ENCODE measurements around the gene TTR. TPM values are rescaled to one million over a fixed set of nuclear protein-coding genes. Genes with fewer than 3 reads are reported as not detected.

Gene TTR
- total RNA-seq, 2 experiments from 2014 or later, result not detected

- H3K27me3 Mint-ChIP-seq (ENCODE audit: low read depth), result peaks cover 7% of the 10 kb centered on the region
- DNase-seq, result no peak
- H3K4me3 Mint-ChIP-seq, result no peak overlapping the region
- intact Hi-C loops (cut with micrococcal nuclease), result no loop called here
- H3K36me3 Mint-ChIP-seq (ENCODE audit: low read depth), result no peaks in the 10 kb centered on the region
- CTCF ChIA-PET, result interaction anchor here (1.0 to 2.5 kb wide), 2 partner anchors 9 to 157 kb away, joined by 3 to 8 read pairs; no protein-coding TSS in a partner anchor
- no peaks in the 10 kb centered on the region for H3K4me1 Mint-ChIP-seq (ENCODE audit: low read depth)
- no peaks in the 10 kb centered on the region for H3K9me3 Mint-ChIP-seq
- H3K27ac Mint-ChIP-seq, result no peak overlapping the region
Observed at GRCh38 chr18:31565345-31565744, 26.3 kb upstream of the TTR start.

DNA sequence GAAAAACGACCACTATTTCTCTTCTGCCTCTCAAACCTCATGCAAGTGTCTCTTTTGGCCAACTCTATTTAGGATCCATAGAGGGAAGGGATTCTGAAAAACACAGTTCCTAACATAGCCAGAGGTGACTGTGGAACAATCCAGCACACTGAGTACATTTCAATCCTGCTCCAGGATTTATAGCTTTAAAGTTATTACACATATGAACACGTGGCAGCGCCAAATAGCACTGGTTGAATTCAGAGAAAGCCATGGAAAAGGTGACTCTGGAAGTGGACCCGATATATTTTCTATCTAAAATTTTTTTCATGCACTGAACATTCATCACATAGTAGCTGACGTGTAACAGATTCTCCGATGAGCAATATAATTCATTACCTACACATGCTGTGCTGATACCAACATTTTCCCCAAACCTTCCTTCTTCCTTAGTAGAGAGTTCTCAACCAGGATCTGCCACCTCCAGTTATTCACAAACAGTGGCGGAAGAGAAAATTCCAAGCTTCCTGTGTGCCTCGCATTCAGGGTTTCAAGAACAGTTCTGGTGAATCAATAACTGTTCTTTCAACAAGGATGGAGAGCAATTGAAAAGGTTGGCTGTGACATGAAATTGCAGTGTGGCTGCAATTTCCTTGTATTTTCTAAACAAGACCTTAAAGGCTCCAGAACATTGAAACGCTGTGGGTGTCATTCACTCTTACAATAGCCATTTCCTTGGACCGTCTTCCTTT lies 25.7 kb upstream of the TTR start:
- no peak for DNase-seq
- Mint-ChIP-seq H3K4me3 (no peak overlapping the region), H3K27ac (no peak overlapping the region), H3K36me3 (ENCODE audit: low read depth) (no peaks in the 10 kb centered on the region), H3K4me1 (ENCODE audit: low read depth) (no peaks in the 10 kb centered on the region), H3K27me3 (ENCODE audit: low read depth) (peaks cover 3% of the 10 kb centered on the region), H3K9me3 (no peaks in the 10 kb centered on the region)
- intact Hi-C loops (cut with micrococcal nuclease), result no loop called here
- CTCF ChIA-PET, result interaction anchor here (1.0 to 2.5 kb wide), 2 partner anchors 10 to 156 kb away, joined by 3 to 8 read pairs; no protein-coding TSS in a partner anchor

DNA sequence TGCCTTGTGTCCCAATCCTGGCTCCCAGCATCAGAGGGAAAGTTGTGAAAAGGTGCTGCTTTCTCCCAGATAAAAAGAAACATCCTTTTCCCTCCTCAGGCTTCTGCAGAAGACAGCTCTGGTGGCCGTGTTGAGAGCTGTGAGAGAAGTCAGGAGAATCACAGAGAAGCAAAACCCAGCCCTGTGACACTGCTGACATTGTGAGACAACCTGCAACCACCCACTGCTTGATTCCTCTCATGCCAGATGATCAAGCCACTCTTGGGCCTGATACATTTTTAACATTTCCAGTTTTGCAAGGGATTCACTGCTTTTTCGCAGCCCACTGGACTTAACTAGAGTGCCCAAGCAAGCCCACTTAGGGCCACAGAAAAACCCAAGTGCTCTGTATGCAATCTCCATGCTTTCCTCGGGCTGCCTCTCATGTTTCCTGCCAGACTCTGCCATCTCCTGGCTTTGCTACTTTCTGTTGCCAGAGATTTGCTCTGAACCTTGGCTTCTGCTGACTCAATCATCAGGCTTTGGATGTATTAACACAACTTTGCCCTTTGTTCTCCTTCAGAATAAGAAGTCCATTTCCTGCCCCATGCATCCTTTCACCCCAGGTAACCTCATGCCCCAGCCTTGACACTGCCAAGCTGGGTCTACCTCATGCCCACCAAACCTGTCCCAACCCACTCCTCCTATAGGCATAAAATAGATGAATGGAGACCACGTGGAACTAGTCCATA lies 24.9 kb upstream of the TTR start:
- CTCF ChIA-PET, result interaction anchor here (2.5 kb wide), 1 partner anchor 10 kb away, joined by 8 read pairs; no protein-coding TSS in a partner anchor
- intact Hi-C loops (cut with micrococcal nuclease), result no loop called here
- H3K27ac Mint-ChIP-seq, result no peak overlapping the region
- no peak overlapping the region for H3K4me3 Mint-ChIP-seq
- no peaks in the 10 kb centered on the region for H3K9me3 Mint-ChIP-seq
- peaks cover 3% of the 10 kb centered on the region for H3K27me3 Mint-ChIP-seq (ENCODE audit: low read depth)
- DNase-seq, result no peak
- H3K36me3 Mint-ChIP-seq (ENCODE audit: low read depth), result no peaks in the 10 kb centered on the region
- no peaks in the 10 kb centered on the region for H3K4me1 Mint-ChIP-seq (ENCODE audit: low read depth)

DNA sequence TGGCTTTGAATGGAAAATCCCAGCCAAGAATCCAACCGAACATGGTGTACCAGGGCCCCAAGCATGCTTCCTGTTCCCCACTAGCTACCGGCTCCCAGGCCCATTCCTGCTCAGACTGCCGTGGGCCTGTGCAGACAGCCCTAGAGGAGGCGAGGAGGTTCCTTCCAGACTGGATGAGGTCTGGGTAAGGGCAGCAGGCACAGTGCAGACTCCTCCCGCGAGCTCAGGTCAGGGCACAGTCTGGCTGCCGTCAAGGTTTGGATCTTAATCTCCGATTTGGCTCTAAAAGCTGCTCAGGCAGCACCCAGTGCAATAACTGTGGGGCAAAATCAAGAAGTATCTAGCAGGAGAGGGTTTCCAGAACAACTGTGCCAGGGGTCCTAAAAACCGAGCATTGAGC lies 19.3 kb upstream of the TTR start:
- no peak for DNase-seq
- H3K36me3 Mint-ChIP-seq (ENCODE audit: low read depth), result no peaks in the 10 kb centered on the region
- H3K9me3 Mint-ChIP-seq, result no peaks in the 10 kb centered on the region
- no peaks in the 10 kb centered on the region for H3K27me3 Mint-ChIP-seq (ENCODE audit: low read depth)
- CTCF ChIA-PET, result interaction anchor here (1.0 kb wide), 1 partner anchor 9 kb away, joined by 3 read pairs; no protein-coding TSS in a partner anchor
- intact Hi-C loops (cut with micrococcal nuclease), result no loop called here
- H3K27ac Mint-ChIP-seq, result no peak overlapping the region
- H3K4me3 Mint-ChIP-seq, result no peak overlapping the region
- no peaks in the 10 kb centered on the region for H3K4me1 Mint-ChIP-seq (ENCODE audit: low read depth)

- Mint-ChIP-seq H3K9me3 (no peaks in the 10 kb centered on the region), H3K27ac (no peak overlapping the region), H3K36me3 (ENCODE audit: low read depth) (no peaks in the 10 kb centered on the region), H3K4me1 (ENCODE audit: low read depth) (no peaks in the 10 kb centered on the region), H3K27me3 (ENCODE audit: low read depth) (no peaks in the 10 kb centered on the region), H3K4me3 (no peak overlapping the region)
- intact Hi-C loops (cut with micrococcal nuclease), result no loop called here
- CTCF ChIA-PET, result interaction anchor here (1.0 kb wide), 1 partner anchor 10 kb away, joined by 3 read pairs; no protein-coding TSS in a partner anchor
- DNase-seq, result no peak
Observed at GRCh38 chr18:31573051-31573450, 18.6 kb upstream of the TTR start.

GRCh38 chr18:31574359-31574758 lies 17.3 kb upstream of the TTR start:
- CTCF ChIA-PET, result no interaction called here
- H3K4me1 Mint-ChIP-seq (ENCODE audit: low read depth), result no peaks in the 10 kb centered on the region
- H3K27ac Mint-ChIP-seq, result no peak overlapping the region
- H3K4me3 Mint-ChIP-seq, result no peak overlapping the region
- no peak for DNase-seq
- H3K9me3 Mint-ChIP-seq, result no peaks in the 10 kb centered on the region
- intact Hi-C loops (cut with micrococcal nuclease), result no loop called here
- H3K36me3 Mint-ChIP-seq (ENCODE audit: low read depth), result no peaks in the 10 kb centered on the region
- H3K27me3 Mint-ChIP-seq (ENCODE audit: low read depth), result no peaks in the 10 kb centered on the region

DNA sequence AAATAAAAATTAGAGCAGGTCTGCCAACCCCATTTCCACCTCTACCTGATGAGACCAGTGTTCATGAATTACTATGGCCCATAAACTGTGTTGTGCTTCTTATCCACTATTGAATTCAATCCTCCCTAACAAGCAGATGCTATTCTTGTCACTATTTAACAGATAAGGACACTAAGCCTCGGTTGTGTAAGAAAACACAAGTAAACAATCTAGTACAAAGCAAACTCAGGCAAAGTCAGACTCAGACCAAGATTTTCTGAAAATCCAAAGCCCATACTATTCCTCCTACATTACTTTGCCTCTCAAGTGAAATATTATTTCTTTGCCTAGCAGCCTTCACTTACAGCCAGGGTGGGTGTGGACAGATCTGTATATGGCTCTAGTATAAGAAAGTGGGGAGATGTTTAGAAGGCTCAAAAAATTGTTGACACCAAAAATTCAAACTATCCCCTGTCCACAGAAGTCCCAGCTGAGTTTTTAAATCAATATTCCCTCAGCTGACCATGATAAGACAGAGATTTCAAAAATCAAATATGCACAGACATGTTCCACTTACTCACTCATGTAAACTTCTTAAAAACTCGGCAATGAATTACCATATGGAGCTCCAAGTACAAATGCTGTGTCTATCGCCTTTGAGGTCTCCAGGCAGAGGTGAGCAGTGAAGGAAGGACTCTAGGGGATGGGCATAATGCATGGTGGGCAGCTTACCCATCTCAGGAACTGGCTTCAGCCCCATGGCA lies 16.0 kb upstream of the TTR start:
- DNase-seq, result no peak
- CTCF ChIA-PET, result interaction anchor here (1.1 to 1.7 kb wide), 3 partner anchors 13 to 147 kb away, joined by 3 to 7 read pairs (median 4); no protein-coding TSS in a partner anchor
- no peaks in the 10 kb centered on the region for H3K27me3 Mint-ChIP-seq (ENCODE audit: low read depth)
- no peaks in the 10 kb centered on the region for H3K4me1 Mint-ChIP-seq (ENCODE audit: low read depth)
- no peaks in the 10 kb centered on the region for H3K36me3 Mint-ChIP-seq (ENCODE audit: low read depth)
- H3K9me3 Mint-ChIP-seq, result no peaks in the 10 kb centered on the region
- no peak overlapping the region for H3K27ac Mint-ChIP-seq
- no peak overlapping the region for H3K4me3 Mint-ChIP-seq
- intact Hi-C loops (cut with micrococcal nuclease), result no loop called here

- no peak for DNase-seq
- Mint-ChIP-seq H3K36me3 (ENCODE audit: low read depth) (no peaks in the 10 kb centered on the region), H3K27ac (no peak overlapping the region), H3K27me3 (ENCODE audit: low read depth) (no peaks in the 10 kb centered on the region), H3K4me1 (ENCODE audit: low read depth) (no peaks in the 10 kb centered on the region), H3K9me3 (no peaks in the 10 kb centered on the region), H3K4me3 (no peak overlapping the region)
- CTCF ChIA-PET, result interaction anchor here (1.1 to 1.7 kb wide), 3 partner anchors 14 to 146 kb away, joined by 3 to 7 read pairs (median 4); no protein-coding TSS in a partner anchor
- intact Hi-C loops (cut with micrococcal nuclease), result no loop called here
Observed at GRCh38 chr18:31576670-31577069, 15.0 kb upstream of the TTR start.

DNA sequence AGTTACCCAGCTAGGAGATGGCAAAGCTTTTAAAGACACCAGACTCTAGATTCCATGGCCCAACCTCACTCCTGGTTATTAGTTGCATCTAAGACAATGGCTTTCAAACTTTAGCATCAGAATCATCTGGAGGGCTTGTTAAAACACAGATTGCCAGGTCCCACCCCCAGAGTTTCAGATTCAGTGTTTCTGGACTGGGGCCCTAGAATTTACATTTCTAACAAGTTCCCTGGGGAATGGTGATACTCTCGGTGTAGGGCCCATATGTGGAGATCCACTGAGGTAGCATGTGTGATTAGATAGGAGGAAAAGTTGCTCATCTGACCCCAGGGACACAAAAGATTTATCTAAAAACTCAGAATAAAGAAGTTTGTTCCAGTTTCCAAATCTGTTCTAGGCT lies 14.5 kb upstream of the TTR start:
- no peak for DNase-seq
- intact Hi-C loops (cut with micrococcal nuclease), result no loop called here
- Mint-ChIP-seq H3K36me3 (ENCODE audit: low read depth) (no peaks in the 10 kb centered on the region), H3K9me3 (no peaks in the 10 kb centered on the region), H3K4me3 (no peak overlapping the region), H3K4me1 (ENCODE audit: low read depth) (no peaks in the 10 kb centered on the region), H3K27ac (no peak overlapping the region), H3K27me3 (ENCODE audit: low read depth) (no peaks in the 10 kb centered on the region)
- CTCF ChIA-PET, result interaction anchor here (1.1 to 1.7 kb wide), 2 partner anchors 64 to 146 kb away, joined by 3 to 7 read pairs; no protein-coding TSS in a partner anchor

- Mint-ChIP-seq H3K9me3 (no peaks in the 10 kb centered on the region), H3K4me3 (no peak overlapping the region), H3K27ac (no peak overlapping the region), H3K4me1 (ENCODE audit: low read depth) (no peaks in the 10 kb centered on the region), H3K27me3 (ENCODE audit: low read depth) (no peaks in the 10 kb centered on the region), H3K36me3 (ENCODE audit: low read depth) (no peaks in the 10 kb centered on the region)
- intact Hi-C loops (cut with micrococcal nuclease), result no loop called here
- CTCF ChIA-PET, result no interaction called here
- DNase-seq, result no peak
Observed at GRCh38 chr18:31578126-31578525, 13.6 kb upstream of the TTR start.

DNA sequence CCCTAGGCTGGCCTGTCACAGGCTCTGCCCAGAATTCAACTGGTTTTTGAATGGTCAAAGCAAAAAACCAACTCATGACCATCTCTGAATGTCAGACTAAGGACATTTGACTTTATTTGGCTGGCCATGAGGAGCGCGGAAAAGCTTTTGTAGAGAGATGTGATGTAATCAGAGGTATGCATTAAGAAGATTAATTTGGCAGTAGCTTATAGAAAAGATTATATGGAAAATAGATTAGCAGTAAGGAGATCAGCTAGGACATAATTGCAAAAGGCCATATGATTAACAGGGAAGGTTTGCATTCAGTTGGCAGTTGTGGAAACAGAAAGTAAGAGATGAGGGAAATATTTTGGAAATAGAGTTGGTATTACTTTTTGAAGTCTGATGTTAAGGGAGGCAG lies 12.3 kb upstream of the TTR start:
- Mint-ChIP-seq H3K27ac (no peak overlapping the region), H3K9me3 (no peaks in the 10 kb centered on the region), H3K27me3 (ENCODE audit: low read depth) (no peaks in the 10 kb centered on the region), H3K36me3 (ENCODE audit: low read depth) (no peaks in the 10 kb centered on the region), H3K4me3 (no peak overlapping the region), H3K4me1 (ENCODE audit: low read depth) (no peaks in the 10 kb centered on the region)
- DNase-seq, result no peak
- intact Hi-C loops (cut with micrococcal nuclease), result no loop called here
- CTCF ChIA-PET, result interaction anchor here (0.5 to 1.1 kb wide), 2 partner anchors 141 to 147 kb away, joined by 3 read pairs; no protein-coding TSS in a partner anchor

GRCh38 chr18:31581498-31582197 lies 10.0 kb upstream of the TTR start:
- CTCF ChIA-PET, result no interaction called here
- Mint-ChIP-seq H3K27ac (no peak overlapping the region), H3K4me3 (no peak overlapping the region), H3K4me1 (ENCODE audit: low read depth) (no peaks in the 10 kb centered on the region), H3K36me3 (ENCODE audit: low read depth) (no peaks in the 10 kb centered on the region), H3K27me3 (ENCODE audit: low read depth) (peaks cover 2% of the 10 kb centered on the region), H3K9me3 (no peaks in the 10 kb centered on the region)
- no peak for DNase-seq
- intact Hi-C loops (cut with micrococcal nuclease), result no loop called here

Measured in activated naive CD4-positive, alpha-beta T cell treated with anti-CD3 and anti-CD28 coated beads for 36 hours (primary cell).